Measurements from ENCODE around the gene CEP250.

Gene CEP250

GRCh38 chr20:35568645-35569044 is 113.2 kb downstream of the CEP250 start:
- H3K4me1 ChIP-seq (ENCODE audit: control insufficient read depth in 2 of 2, insufficient read depth in 2 of 2, low read length in 2 of 2) = no peaks in the 10 kb centered on the region
- no peak overlapping the region for H3K4me3 ChIP-seq (ENCODE audit: low read length in 2 of 2)
- no peaks in the 10 kb centered on the region for H3K27me3 ChIP-seq (ENCODE audit: control insufficient read depth in 2 of 2, insufficient read depth in 2 of 2, low read length in 2 of 2)
- H3K27ac ChIP-seq (ENCODE audit: low read depth in 2 of 2, low read length in 2 of 2) = no peak overlapping the region
- no peak overlapping the region for H3K9ac ChIP-seq (ENCODE audit: low read depth in 1 of 2, low read length in 2 of 2)
- H3K9me3 ChIP-seq (ENCODE audit: control insufficient read depth in 2 of 2, low read length in 2 of 2) = no peaks in the 10 kb centered on the region
- no peaks in the 10 kb centered on the region for H3K36me3 ChIP-seq (ENCODE audit: control insufficient read depth in 2 of 2, insufficient read depth in 2 of 2, low read length in 2 of 2)
